HG02678 (cell line): ENCODE measurements around the gene RDH11.
"Not testable (repeated sequence)": the region's sequence is repeated elsewhere in the genome, so short reads cannot be mapped to it uniquely, and the experiment has no call there.

ENCODE experiments used
- ATAC-seq: cut with Tn5 transposase; IDR thresholded peaks from one replicate; pipeline ENCODE4 v1.9.1; 2021; ENCODE audit warnings: mild to moderate bottlenecking, moderate library complexity; ENCODE audit not compliant: unreplicated experiment

RDH11 gene

DNA sequence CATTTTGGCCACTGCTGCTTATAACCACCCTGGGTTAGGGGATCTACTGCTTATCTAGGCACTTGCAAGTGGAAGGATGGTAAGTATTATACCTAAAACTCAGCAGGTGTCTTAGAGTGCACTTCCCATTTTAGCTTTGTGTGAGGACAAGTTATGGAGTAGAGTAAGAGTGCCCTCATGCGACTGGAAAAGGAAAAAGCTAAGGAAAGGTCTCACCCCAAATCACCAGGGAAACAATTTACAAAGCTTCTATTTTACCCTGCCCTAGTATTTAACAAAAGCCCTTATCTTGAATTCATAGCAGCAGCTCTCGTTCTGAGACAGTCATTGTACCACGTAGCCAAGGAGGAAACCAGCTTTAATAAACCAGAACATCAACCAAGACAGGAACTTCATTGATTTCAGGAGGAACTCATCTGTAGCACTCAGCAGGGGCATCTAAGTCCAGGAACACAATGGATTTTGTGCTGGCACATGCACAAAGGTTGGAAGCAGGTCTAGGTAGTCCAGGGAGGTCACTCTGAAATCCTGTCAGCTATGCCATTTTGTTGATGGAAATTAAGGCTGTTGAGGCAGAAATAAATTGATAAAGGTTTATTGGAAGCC is 9.0 kb upstream of the RDH11 start:
- no peak for ATAC-seq

DNA sequence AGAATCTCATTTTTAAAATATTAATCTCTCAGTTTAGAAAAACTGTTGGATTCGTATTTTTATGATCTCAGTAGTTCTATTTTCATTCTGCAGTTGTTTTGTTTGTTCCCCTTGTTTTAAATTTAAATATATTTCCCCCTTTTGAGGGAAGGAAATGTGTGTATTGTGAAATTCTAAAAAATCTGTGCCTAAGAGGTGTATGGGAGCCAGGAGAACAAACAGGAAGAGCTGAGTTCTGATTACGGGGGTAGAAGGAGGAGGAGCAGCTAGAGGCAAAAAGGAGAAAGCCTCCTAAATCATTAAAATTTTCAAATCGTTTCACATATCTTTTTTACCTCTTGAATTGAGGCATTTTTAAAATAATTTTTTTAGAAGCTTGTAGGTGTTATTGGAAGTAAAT is 8.4 kb upstream of the RDH11 start:
- no peak for ATAC-seq

DNA sequence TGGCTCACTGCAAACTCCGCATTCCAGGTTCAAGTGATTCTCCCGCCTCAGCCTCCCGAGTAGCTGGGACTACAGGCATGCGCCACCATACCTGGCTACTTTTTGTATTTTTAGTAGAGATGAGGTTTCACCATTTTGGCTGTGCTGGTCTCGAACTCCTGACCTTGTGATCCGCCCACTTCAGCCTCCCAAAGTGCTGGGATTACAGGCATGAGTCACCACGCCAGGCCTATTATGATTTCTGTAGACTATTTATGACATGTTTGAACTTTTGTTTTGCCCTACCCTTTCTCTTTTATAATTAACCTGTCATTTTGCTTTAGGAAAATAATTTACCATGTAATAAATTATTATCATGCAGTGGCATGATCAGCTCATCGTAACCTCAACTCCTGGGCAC is 5.9 kb upstream of the RDH11 start, which contains the start of gene RDH12:
RDH12 (plus strand) TSS at position 395 of the 400 bp plus-strand sequence. CDS start 20,757 bp downstream, outside the sequence.
- ATAC-seq: not testable (repeated sequence)

DNA sequence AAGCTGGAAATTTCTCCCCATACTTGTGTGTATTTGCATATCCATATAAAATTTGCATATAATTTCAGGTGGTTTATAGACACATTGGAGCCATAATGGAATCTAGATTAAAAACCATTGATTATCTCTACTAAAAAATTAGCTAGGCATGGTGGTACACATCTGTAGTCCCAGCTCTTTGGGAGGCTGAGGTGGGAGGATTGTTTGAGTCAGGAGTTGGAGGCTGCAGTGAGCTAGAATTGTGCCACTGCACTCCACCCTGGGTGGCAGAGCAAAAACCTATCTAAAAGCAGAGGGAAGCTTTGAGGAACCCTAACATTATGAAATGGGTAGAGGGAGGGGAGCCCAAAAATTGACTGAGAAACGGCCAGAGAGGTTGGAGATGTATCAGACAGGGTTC is 2.6 kb upstream of the RDH11 start:
- no peak for ATAC-seq

DNA sequence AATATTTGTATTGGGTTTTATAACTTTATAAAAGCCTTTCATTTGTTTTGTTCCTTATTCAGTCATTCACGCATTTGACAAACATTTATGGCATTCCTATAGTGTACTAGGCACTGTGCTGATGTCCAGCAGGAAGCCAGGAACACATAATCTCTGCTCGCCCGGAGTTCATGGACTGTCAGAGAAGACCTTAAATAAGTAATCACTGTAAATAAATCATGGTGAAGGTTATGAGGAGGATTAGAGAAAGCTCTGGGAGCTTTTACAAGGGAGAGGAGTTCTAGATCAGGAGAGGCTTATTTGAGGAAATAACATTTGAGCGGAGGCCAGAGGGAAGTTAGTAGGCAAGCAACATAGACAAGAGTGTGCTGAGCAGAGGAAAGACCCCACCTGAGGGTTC is 1.4 kb upstream of the RDH11 start:
- ATAC-seq: no peak

DNA sequence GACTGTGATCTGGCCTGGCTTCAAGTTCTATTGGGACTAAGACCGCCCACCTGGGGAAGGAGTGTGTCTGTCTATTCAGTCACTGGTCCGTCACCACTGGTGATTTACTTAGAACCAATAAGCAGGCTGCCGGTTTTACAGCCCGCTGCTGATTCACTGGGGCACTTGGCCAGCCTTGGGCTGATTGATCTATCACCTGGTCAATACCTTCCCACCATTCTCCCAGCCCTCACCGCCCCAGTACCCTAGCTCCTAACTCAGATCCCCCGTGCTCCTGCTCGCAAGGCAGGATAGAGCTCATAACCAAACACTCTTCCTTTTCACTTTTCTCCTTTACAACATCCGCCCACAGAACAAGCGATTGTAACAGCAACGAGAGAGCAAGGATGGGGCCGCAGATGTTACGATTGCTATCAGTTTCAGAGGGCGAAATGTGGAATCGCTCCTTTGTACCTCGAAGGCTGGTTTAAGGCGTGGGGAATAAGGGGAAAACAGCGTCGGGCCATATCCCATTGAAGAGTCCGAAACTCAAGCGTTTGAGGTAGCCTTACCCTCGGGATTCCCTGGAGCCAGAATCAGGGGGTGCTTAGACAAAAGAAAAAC is 672 bp downstream of the RDH11 start:
- ATAC-seq: peak; percentile 85

DNA sequence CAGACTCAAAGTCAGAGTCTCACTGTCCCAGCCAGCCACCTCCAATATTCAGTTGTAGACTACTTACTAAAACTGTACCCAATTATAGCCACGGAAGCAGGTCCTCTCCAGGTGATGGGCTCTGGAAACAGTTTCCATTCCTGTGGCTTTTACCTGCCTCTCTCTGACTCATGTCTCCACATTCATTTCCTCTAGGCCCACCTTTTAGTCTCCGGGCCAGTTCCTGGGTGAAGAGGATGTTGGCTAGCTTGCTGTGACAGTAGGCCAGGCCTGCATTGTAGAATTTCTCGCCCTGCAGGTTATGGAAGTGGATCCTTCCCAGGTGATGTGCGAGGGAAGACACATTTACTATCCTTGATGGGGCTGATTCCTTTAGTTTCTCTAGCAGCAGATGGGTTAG is 5.6 kb downstream of the RDH11 start:
- no peak for ATAC-seq

DNA sequence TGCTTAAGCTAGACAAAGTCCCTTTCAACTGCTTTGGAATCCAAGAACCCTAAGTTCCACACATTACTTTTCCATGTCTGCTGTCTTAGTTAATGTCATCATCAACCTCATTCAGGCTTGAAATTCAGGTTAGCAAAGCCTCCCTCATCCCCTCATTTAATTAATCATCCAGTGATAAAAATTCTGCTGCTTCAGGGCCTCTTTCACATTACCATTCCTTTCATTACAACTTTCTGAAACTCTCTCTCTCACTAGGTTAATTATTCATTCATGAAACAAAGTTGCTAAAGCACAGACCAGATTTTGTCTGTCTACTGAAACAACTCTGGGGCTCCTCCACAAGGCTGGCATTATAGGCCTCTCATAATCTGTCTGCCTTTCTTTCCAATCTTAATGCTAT is 11.7 kb downstream of the RDH11 start:
- no peak for ATAC-seq

DNA sequence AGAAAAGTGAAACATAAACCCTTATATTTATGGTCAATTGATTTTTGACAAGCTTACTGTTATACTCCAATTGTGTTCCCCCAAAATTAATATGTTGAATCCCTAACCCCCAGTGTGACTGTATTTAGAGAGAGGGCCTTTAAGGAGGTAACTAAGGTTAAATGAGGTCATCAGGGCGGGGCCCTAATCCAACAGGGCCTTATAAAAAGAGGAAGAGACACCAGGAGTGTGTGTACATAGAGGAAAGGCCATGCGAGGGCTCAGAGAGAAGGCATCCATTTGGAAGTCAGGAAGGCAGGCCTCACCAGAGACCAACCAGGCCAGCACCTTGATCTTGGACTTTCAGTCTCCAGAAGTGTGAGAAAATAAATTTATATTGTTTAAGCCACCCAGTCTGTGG is 14.6 kb downstream of the RDH11 start:
- ATAC-seq: no peak

DNA sequence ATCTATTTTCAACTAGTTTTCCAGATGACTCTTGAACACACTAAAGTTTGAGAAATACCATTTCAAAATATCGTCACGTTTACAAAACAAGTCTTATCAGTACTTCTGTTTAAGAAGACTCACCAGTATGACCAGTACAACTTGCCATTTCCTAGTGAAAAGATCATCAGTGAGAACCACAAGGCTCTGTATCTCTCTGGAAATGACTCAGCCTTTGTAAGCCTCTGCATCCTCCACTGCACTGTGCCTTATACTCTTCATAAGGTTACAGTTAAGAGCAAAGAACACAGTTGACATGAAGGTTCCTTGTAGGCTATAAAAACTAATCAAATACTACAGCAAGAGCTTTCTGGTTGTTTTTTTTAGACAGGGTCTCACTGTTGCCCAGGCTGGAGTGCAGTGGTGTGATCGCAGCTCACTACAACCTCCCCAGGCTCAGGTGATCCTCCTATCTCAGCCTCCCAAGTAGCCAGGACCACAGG is 15.4 kb downstream of the RDH11 start:
- peak; percentile 94 for ATAC-seq

DNA sequence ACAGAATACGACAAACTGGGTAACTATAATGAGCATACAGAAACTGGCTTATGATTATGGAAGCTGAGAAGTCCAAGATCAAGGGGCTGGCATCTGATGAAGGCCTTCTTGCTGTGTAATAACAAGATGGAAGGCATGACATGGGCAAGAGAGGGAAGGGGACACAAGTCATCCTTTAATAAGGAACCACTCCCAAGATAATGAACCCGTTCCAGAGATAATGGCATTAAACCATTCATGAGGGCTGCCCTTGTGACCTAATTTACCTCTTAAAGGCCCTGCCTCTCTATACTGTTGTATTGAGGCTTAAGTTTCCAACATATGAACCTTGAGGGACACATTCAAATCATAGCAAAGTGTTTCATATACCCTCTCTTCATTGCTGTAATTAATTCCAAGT is 16.6 kb downstream of the RDH11 start:
- ATAC-seq: no peak

DNA sequence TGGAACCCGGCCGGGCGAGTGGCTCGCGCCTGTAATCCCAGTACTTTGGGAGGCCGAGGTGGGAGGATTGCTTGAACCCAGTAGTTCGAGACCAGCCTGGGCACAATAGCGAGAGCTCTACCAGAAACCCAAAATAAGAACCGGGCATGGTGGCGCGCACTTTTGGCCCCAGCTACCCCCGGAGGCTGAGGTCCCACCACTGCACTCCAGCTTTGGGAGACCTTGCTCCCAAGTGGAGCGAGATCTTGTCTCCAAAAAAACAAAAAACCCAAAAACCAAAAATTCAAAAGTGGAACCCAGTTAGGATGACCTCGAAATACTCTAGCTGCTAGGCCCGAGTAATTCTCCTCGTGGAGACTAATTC is 20.4 kb downstream of the RDH11 start:
- ATAC-seq: no peak

DNA sequence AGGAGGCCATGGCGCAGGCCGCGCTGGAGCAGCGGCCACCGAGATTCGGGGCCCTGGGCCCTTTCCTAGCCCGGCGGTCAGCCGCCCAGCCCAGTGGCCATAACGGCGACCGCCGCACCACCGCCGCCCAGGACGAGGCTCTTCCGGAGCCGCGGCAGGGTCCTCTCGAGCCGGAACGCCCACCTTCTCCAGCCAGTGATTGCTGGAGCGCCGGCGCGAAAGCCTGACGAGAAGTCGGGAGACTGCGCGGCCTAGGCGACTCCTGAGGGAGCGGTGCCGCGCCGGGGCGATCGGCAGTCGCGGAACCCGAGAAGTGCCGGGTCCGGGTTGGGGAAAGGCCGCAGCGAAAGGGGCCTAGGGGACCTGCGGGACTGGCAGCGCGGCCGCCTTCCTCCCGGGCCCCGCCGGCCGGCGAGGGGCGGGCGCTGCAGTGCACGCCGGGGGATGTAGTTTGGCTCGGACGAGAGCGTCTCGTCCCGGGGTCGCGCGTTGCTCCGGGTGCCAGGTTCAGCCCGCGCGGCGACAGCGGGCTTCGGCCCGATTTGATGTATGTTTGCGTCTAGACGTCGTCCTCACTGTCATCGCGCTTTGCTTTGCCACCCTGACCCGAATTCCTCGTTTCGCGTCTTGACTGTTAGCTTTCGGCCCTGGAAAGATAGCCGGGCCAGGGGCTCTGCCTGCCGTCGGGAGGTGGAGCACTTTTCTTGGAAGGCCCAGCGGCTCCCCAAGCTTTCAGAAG is 20.9 kb downstream of the RDH11 start, which contains the start of gene VTI1B:
VTI1B (minus strand) TSS at position 153 of the 739 bp plus-strand sequence; CDS start at position 10, 143 bp downstream.
- ATAC-seq: peak; percentile 90

DNA sequence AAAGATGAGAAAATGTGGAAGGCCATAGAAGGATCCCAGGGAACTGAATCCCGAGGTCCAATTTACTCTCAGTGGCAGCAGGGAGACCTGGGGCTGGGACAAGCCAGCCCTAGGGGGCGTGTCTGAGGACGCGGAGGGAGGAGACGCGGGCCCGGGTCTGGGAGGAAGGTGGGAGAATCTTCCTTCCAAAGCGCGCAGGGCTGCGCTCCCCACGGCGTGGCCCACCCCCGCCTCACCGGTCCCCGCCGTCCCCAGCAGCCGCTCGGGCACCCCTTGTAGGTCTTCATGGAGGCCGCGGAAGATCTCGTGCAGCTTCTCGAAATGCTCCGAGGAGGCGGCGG is 21.5 kb downstream of the RDH11 start:
- ATAC-seq: peak; percentile 41

DNA sequence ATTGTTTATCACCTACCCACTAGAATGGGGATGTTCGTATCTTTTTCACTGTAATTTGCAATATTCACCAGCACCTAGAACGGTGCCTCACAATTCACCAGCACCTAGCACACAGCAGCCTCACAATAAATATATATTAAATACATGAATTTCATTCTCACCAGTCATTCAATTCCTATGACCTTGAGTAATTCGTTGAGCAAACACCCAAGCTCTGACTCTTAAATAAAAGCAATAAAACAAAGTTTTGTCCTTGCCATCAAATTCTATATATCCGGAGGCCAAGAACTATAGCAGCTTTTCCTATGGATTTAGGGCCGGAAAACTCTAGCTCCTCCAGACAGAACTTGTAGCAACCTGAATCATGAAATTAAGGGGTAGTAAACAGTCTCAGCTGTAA is 22.1 kb downstream of the RDH11 start:
- no peak for ATAC-seq

DNA sequence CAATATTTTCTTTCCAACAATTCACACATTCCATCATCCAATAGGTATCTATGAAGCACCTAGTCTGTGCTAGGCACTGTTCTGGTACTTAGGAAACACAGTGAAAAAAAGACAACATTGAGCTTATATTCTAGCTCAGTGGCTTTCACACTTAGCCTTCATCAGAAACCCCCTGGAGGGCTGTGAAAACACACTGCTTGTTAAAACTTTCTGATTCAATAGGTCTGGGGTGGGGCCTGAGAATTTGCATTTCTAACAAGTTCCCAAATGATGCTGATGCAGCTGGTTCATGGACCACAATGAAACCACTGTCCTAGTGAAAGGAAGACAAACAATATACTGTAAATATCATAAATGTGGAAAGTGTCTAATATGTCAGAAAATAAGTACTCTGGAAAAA is 27.0 kb downstream of the RDH11 start:
- no peak for ATAC-seq

DNA sequence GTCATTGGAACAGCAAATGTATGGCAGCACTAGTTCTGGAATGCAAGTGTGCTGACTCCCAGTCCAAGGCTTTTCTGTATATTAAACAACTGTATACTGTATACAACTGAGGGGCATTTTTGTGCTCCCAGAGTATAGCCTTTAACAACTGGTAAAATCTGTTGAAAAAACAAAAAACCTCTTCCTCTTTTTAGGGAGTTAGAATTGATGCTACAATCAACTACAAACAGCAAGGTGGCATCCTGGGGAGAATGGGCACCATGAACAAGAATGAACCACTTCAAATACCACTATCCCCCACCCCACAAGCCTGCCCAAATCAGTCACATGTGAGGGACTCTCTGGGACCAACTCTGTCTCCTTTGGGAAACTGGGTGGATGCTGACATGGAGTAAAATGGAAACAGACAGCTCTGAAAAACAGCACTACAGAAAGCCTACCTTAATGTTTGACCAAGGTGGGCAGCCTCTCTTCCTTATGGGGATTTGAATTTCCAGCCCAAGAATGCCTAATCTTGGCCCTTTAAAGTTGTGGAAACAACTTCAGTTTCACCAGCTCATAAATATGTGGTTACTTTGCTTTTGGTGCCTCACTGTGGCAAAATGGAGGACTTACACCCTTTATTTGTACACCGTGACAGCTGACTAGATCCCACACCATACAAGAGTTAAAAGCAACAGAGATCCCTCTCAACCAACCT is 28.7 kb downstream of the RDH11 start:
- ATAC-seq: no peak

DNA sequence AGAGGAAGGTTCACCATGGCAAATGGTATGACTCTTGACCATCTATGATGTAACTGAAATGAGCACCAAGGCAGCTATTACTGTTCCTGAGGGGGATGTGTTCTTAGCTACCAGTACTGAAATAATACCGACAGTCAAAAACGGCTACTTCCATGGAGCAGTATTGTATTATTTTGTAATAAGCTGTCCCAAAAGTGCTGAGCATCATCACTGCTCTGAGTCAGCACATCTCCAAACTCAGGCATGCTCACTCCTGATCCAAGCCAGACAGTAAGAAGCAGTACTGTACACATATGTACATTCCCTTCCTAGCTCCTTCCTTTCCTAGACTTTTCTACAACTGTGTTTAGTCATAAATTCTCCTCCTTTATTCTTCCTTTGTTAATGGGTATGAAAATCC is 29.7 kb downstream of the RDH11 start:
- no peak for ATAC-seq

DNA sequence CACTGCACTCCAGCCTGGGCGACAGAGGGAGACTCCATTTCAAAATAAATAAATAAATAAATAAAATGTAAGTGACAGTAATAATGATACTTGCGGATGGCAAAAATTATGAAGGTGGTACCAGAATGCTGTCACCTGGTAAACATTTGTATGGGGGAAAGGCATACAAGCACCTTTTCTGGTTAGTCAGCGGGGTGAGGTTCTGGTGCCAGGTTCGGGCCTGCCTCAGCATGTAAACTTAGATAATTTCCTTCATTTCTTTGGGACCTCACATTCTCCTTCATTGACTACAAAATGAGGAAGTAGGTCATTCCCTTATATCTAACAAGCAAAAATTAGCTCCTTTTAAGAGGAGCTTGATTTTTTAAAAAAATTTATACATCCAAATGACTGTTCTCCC is 31.9 kb downstream of the RDH11 start:
- ATAC-seq: no peak

DNA sequence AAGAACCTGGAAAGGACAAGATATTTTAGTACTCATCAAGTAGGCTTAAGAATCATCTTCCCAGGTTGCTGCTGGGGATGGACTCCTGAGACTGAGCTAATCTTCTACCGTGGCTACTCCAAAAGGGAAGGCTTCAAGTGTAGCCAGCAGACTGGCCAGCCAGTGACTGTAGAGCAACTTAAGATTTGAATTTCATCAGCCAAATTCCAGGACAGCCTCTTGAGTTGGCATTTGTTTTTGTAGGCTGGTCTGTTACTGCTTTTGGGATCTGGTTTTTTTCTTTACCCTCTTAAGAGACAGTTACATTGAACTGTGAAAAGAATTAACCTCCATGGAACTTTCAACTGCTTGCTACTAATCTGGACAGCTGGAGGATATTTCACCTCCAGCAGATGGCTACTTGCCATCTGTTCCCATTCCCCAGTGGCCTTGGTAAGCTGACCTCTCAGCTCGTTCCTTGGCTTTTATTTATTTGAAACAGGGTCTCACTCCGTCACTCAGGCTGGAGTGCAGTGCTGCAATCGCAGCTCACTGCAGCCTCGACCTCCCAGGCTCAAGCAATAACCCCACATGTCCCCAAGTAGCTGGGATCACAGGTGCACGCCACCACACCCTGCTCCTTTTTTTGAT is 41.8 kb downstream of the RDH11 start:
- ATAC-seq: no peak

DNA sequence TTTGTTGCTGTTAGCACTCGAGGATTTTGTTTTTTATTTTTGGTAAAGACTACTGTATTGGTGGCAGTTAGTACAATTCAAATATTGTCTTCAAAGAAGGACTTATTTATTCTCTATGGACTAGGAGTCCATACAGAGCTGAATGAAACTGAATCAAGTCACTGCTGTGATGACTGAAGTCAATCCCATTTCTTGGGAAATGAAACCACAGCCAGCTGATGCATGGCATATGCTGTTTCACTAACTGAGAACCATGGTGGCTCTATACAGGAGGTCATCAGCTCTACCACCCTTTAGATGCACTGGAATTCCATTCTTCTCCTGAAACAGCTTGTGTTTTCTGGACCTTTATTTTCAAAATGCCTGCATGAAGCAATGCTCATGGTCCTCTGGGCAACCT is 43.4 kb downstream of the RDH11 start:
- ATAC-seq: no peak
